ENCODE data around the gene RAMAC.
"Not testable (repeated sequence)": the region's sequence is repeated elsewhere in the genome, so short reads cannot be mapped to it uniquely, and the experiment has no call there.

Gene RAMAC

DNA sequence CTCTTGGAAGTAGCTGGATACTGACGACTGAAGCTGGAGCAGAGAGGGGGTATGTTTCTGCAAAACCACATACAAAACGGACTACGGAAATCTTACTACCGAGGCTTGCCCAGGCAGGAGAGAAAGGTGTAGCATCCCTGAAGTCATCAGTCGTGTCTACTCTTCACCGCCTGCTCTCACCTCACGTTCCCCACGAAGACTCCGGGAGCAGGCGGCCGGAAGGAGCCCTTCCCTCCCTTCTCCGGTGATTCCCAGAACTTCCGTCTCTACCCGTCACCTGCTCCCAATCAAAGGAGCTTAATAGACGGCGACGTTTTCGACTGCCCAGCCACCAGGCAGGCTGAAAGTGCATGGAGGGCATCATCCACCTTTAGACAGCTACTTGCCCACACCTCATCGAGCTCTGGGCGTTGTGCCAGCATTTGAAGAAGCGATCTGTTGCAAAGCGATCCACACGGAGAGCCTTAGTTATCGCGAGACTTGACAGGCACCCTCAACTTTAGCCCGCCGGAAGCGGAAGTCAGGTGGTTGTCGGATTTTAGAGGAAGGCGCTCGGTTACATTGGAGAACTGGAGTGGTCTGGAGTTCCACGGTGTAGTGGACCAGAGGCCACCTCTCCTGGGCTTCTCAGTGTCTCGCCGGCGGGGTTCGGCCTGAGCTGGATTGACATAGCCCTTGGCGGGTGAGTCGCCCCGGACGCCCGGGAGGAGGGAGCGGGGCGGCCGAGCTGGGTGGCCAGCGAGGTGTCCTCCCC lies at the start of gene RAMAC:
TSS of gene RAMAC (plus strand) at position 523 of the 754 bp plus-strand sequence. CDS start 2,809 bp downstream, outside the sequence.
- peak within 1 kb of the TSS; percentile 92 for H3K27ac ChIP-seq

DNA sequence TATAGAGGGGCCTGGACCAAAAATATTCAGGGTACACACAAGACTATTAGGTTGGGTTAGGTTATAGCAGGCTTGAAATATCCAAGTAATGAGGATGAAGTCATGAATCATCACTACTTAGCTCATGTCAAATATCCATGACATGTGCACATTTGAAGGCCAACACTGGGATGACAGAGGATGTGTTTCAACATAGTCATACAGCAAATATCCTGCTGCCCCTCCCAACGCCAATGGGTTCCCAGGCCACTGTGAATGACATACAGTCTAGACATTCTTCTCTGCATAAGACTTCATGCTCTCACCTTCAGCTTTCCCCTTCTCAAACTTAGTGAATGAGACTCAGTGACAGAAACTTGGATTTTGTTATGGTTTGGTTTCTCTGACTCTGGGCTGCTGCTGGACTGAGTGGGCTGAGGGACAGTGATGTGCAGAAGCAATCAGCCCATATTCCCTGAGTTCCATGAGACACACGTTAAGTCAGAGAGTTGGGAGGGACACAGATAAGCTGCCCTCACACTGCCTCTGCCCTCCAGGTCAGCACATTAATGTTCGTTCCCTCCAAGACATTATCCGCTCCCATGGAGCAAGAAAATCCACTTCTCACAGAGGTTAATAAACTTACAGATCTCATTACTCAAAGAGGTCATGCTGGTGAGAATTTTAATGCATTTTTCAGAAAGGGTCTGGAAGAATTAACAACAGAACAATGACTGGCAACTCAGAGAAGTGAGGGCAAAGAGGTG lies 48.9 kb upstream of the RAMAC start:
- H3K27ac ChIP-seq: peak overlapping the region; percentile 50
- TF ChIP-seq, protein P1, sequence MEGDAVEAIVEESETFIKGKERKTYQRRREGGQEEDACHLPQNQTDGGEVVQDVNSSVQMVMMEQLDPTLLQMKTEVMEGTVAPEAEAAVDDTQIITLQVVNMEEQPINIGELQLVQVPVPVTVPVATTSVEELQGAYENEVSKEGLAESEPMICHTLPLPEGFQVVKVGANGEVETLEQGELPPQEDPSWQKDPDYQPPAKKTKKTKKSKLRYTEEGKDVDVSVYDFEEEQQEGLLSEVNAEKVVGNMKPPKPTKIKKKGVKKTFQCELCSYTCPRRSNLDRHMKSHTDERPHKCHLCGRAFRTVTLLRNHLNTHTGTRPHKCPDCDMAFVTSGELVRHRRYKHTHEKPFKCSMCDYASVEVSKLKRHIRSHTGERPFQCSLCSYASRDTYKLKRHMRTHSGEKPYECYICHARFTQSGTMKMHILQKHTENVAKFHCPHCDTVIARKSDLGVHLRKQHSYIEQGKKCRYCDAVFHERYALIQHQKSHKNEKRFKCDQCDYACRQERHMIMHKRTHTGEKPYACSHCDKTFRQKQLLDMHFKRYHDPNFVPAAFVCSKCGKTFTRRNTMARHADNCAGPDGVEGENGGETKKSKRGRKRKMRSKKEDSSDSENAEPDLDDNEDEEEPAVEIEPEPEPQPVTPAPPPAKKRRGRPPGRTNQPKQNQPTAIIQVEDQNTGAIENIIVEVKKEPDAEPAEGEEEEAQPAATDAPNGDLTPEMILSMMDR (conservative IDR thresholded peaks at IDR 0.05): no peak

More for the DNA sequence above, at the start of gene RAMAC:
- TF ChIP-seq, protein P1 (conservative IDR thresholded peaks at IDR 0.05): no peak

DNA sequence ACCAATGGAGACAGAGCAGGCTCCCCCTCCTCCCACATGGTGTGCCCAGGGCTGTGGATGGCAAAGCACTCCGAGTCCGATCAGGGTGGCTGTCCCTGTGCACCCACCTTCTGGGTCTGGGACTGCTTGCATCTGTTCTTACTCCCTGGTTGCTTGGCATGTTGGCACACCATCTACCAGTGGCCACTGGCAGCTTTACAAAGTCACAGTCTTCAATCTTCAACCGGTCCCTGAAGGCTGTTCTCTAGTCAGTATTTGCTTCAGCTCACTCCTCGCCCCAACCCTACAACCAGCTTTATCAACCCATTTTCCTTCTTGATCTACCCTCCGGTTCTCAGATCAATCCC lies 48.3 kb upstream of the RAMAC start:
- TF ChIP-seq, protein P1 (conservative IDR thresholded peaks at IDR 0.05): no peak
- no peak overlapping the region for H3K27ac ChIP-seq

DNA sequence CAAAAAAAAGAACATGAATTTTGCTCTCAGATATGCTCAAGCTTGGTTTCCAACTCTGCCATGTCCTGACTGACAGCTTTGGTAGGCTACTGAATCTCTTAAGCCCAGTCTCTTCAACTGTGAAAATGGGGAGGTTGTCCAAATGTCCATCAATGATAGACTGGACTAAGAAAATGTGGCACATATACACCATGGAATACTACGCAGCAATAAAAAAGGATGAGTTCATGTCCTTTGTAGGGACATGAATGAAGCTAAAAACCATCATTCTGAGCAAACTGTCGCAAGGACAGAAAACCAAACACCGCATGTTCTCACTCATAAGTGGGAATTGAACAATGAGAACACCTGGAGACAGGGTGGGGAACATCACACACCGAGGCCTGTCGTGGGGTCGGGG lies 46.3 kb upstream of the RAMAC start:
- not testable (repeated sequence) for H3K27ac ChIP-seq

DNA sequence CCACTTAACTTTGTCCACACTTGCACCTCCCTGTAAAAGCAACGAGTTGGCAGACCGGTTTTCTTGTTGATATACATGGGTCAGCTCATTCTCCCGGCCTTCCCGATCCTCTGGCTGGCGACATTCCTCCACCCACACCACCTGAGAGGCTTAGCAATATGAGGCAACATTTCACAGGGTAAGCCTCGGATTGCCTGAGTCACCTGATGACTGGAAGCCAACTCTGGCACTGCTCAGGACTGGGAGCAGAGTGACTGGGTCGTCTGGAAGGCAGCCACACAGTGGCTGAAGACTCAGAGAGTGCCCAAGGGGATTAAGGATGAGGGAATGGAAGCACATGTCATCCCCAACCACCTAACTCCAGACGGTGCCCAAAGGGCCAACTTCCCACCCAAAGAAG lies 43.3 kb upstream of the RAMAC start:
- peak overlapping the region; percentile 28 for H3K27ac ChIP-seq
- TF ChIP-seq, protein P1 (conservative IDR thresholded peaks at IDR 0.05): no peak

DNA sequence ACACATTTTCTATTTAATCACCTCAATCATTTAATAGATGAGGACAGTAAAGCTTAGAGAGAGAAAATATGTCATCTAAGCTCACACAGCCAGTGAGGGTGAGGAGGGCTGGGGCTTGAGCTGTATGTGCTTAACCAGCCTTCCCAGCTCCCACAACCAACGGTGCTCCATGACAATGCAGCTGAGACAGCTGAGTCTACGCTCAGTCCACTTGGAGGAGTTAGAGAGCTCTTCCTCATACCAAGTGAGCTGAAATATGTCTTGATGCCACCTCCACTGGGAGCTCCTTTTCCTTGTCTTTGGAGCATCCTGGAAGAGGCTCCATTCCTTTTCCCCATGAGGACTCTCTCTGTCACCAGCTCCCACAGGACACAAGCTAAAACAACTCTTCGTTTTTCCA lies 42.8 kb upstream of the RAMAC start:
- TF ChIP-seq, protein P1 (conservative IDR thresholded peaks at IDR 0.05): no peak
- peak overlapping the region; percentile 28 for H3K27ac ChIP-seq

DNA sequence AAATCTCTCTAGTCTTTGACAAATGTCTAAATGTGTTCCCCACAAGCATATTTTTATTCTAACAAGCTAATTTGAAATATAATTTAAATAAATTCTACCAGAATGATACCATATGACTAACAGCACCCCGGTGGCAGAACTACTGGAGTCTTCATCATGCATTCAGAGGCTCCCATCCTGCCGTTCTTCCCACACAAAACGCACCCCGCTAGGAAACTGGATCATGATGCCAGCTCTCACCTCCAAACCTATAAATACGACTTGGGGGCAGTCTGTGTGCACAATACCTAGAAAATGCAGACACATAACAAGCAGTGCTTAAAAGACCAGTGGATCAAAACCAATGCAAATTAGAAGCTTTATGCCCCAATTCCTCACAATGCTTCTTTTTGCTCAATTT lies 42.0 kb upstream of the RAMAC start:
- TF ChIP-seq, protein P1 (conservative IDR thresholded peaks at IDR 0.05): no peak
- no peak overlapping the region; the same call in 1 of the 2 replicates for H3K27ac ChIP-seq

DNA sequence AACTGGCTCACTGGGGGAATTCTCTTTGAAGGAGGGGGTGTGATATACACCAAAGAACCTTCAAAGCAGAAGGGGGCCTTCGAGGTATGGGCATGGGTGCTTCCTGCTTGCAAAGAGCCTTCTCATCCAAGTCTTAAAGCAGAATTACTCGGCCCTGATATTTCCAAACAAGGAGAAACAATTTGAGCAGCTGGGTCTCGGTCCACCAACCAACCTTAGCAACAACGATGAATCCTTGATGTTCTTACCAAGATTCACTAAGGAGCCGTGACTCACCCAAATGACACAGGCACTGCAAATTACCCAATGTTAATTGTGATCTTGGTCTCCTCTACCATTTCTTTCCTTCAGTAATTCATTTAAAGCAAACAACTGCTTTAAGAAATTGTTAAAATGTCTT lies 41.2 kb upstream of the RAMAC start:
- no peak overlapping the region; the same call in 1 of the 2 replicates for H3K27ac ChIP-seq
- TF ChIP-seq, protein P1 (conservative IDR thresholded peaks at IDR 0.05): no peak
